HEK293 (cell line): ENCODE results near the gene SPINT4.
"Not testable (repeated sequence)": the region's sequence is repeated elsewhere in the genome, so short reads cannot be mapped to it uniquely, and the experiment has no call there.

ENCODE experiments used
- CTCF ChIA-PET: fragments of 350-600 bp; formaldehyde crosslinking; extraction: SDS; loops from one replicate; lab custom pipeline; 2021; ENCODE audit warnings: antibody characterized with exemption; lab: Yijun Ruan, JAX
- POLR2A ChIA-PET: fragments of 300-600 bp; formaldehyde crosslinking; extraction: SDS; loops from one replicate; lab custom pipeline; 2020; ENCODE audit warnings: antibody characterized with exemption, inconsistent platforms; lab: Yijun Ruan, JAX
- H3K27ac ChIP-seq: fragments of 200-500 bp; sonication (Bioruptor generic); 2 replicates; pipeline ENCODE4 v1.5.1; 2014; ENCODE audit warnings: low read depth, low read length, control low read depth, inconsistent platforms; ENCODE audit errors: extremely low read depth
- H3K36me3 ChIP-seq, 2 experiments: fragments of 200-500 bp in 1 of 2; sonication (Bioruptor generic) in 1 of 2; 1 replicate in 1 of 2; 2 replicates in 1 of 2; pipeline ENCODE4 v1.5.1; 2014 to 2017; ENCODE audit warnings: inconsistent platforms in 2 of 2, low read length in 2 of 2; ENCODE audit not compliant: control insufficient read depth in 2 of 2, insufficient read depth in 1 of 2
- H3K4me1 ChIP-seq: fragments of 200-500 bp; sonication (Bioruptor generic); 2 replicates; pipeline ENCODE4 v1.5.1; 2014; ENCODE audit warnings: mild to moderate bottlenecking, low read length, inconsistent platforms; ENCODE audit not compliant: control insufficient read depth, insufficient read depth
- H3K4me3 ChIP-seq: 2 replicates; pipeline ENCODE4 v1.5.1; 2011; ENCODE audit warnings: low read depth, mild to moderate bottlenecking, control low read depth, low read length, moderate library complexity
- H3K9me3 ChIP-seq: fragments of 200-500 bp; sonication (Bioruptor generic); 2 replicates; pipeline ENCODE4 v1.5.1; 2014; ENCODE audit warnings: low read depth, low read length, inconsistent platforms; ENCODE audit not compliant: control insufficient read depth, insufficient read depth
- IKZF3 ChIP-seq: fragments of 450-650 bp; IDR thresholded peaks from 2 replicates; pipeline ENCODE4 v1.5.0; 2018; ENCODE audit warnings: missing biosample characterization, mild to moderate bottlenecking, missing genetic modification characterization, moderate library complexity
- INSM2 ChIP-seq: fragments of 450-650 bp; formaldehyde crosslinking; IDR thresholded peaks from 2 replicates; pipeline ENCODE4 v1.5.1; 2016; ENCODE audit warnings: missing biosample characterization, missing genetic modification characterization
- KLF10 ChIP-seq: fragments of 450-650 bp; IDR thresholded peaks from 2 replicates; pipeline ENCODE4 v1.5.1; 2018; ENCODE audit warnings: missing biosample characterization, mild to moderate bottlenecking, missing genetic modification characterization
- PRDM10 ChIP-seq: fragments of 450-650 bp; formaldehyde crosslinking; IDR thresholded peaks from 2 replicates; pipeline ENCODE4 v1.5.1; 2016; ENCODE audit warnings: missing biosample characterization, missing genetic modification characterization
- SCRT2 ChIP-seq: fragments of 450-650 bp; formaldehyde crosslinking; IDR thresholded peaks from 2 replicates; pipeline ENCODE4 v1.5.1; 2016; ENCODE audit warnings: missing biosample characterization, missing genetic modification characterization
- SP7 ChIP-seq: fragments of 450-650 bp; formaldehyde crosslinking; IDR thresholded peaks from 2 replicates; pipeline ENCODE4 v1.5.1; 2016; ENCODE audit warnings: missing biosample characterization, missing genetic modification characterization
- ZBTB44 ChIP-seq: fragments of 450-650 bp; IDR thresholded peaks from 2 replicates; pipeline ENCODE4 v1.5.1; 2018; ENCODE audit warnings: missing biosample characterization, mild to moderate bottlenecking, missing genetic modification characterization
- ZBTB48 ChIP-seq: fragments of 450-650 bp; formaldehyde crosslinking; IDR thresholded peaks from 2 replicates; pipeline ENCODE4 v1.5.1; 2016; ENCODE audit warnings: missing biosample characterization, missing genetic modification characterization
- ZIC2 ChIP-seq: fragments of 450-650 bp; formaldehyde crosslinking; IDR thresholded peaks from 2 replicates; pipeline ENCODE4 v1.5.1; 2016; ENCODE audit warnings: missing biosample characterization, missing genetic modification characterization
- ZNF354C ChIP-seq: fragments of 450-650 bp; formaldehyde crosslinking; IDR thresholded peaks from 2 replicates; pipeline ENCODE4 v1.5.1; 2016; ENCODE audit warnings: missing biosample characterization, missing genetic modification characterization, low read depth, borderline replicate concordance
- ZNF391 ChIP-seq: fragments of 450-650 bp; formaldehyde crosslinking; IDR thresholded peaks from 2 replicates; pipeline ENCODE4 v1.5.1; 2016; ENCODE audit warnings: low read depth, missing biosample characterization, missing genetic modification characterization, borderline replicate concordance
- ZNF394 ChIP-seq: fragments of 450-650 bp; formaldehyde crosslinking; IDR thresholded peaks from 2 replicates; pipeline ENCODE4 v1.5.1; 2016; ENCODE audit warnings: missing biosample characterization, missing genetic modification characterization, mild to moderate bottlenecking, moderate library complexity, borderline replicate concordance
- ZNF529 ChIP-seq: fragments of 450-650 bp; formaldehyde crosslinking; IDR thresholded peaks from 2 replicates; pipeline ENCODE4 v1.5.1; 2017; ENCODE audit warnings: missing genetic modification characterization, missing biosample characterization; ENCODE audit not compliant: insufficient replicate concordance
- ZNF585B ChIP-seq: fragments of 450-650 bp; formaldehyde crosslinking; IDR thresholded peaks from 2 replicates; pipeline ENCODE4 v1.5.1; 2016; ENCODE audit warnings: missing biosample characterization, missing genetic modification characterization

SPINT4 gene

GRCh38 chr20:45701104-45701503 is 21.0 kb upstream of the SPINT4 start:
- ChIA-PET CTCF (no interaction called here), POLR2A (no interaction called here)
- H3K36me3 ChIP-seq: no peaks in the 10 kb centered on the region
- H3K9me3 ChIP-seq: no peaks in the 10 kb centered on the region
- peaks cover 3% of the 10 kb centered on the region; the same call in 1 of the 2 replicates for H3K4me1 ChIP-seq
- no peak for TF ChIP-seq ZNF394 (tag by site-specific recombination)
- no peak for TF ChIP-seq ZNF529 (tag by site-specific recombination)
- TF ChIP-seq ZBTB44 (tag by site-specific recombination): no peak
- TF ChIP-seq INSM2 (tag by site-specific recombination): no peak
- H3K27ac ChIP-seq: no peak overlapping the region
- H3K4me3 ChIP-seq: no peak overlapping the region

GRCh38 chr20:45701873-45702272 is 20.3 kb upstream of the SPINT4 start, which contains the start of gene WFDC13:
Gene WFDC13 (plus strand): TSS chr20:45702038. CDS start chr20:45702124, 86 bp downstream.
- TF ChIP-seq SCRT2 (tag by site-specific recombination) (no peak), ZNF529 (tag by site-specific recombination) (no peak), ZNF354C (tag by site-specific recombination) (no peak), ZNF585B (tag by site-specific recombination) (no peak), KLF10 (tag by site-specific recombination) (no peak), ZNF391 (tag by site-specific recombination) (no peak)
- H3K27ac ChIP-seq: no peak within 1 kb of the TSS
- H3K4me1 ChIP-seq: peaks cover 3% of the 10 kb centered on the region; the same call in 1 of the 2 replicates
- POLR2A ChIA-PET: no interaction called here
- no peaks in the 10 kb centered on the region for H3K9me3 ChIP-seq
- H3K36me3 ChIP-seq: no peaks in the 10 kb centered on the region
- CTCF ChIA-PET: no interaction called here
- no peak within 1 kb of the TSS for H3K4me3 ChIP-seq

- Histone ChIP-seq H3K36me3 (no peaks in the 10 kb centered on the region), H3K4me3 (no peak within 1 kb of the TSS), H3K27ac (no peak within 1 kb of the TSS), H3K4me1 (peaks cover 3% of the 10 kb centered on the region; the same call in 1 of the 2 replicates), H3K9me3 (no peaks in the 10 kb centered on the region)
- TF ChIP-seq ZBTB48 (tag by site-specific recombination) (no peak), PRDM10 (0 out of 2 replicates have a peak, but pooled peaks have one; percentile 28), IKZF3 (tag by site-specific recombination) (no peak), ZIC2 (tag by site-specific recombination) (peak; percentile 37), SP7 (tag by site-specific recombination) (no peak)
- ChIA-PET CTCF (interaction anchor here (1.2 kb wide), 1 partner anchor 66 kb away, joined by 6 read pairs; no protein-coding TSS in a partner anchor), POLR2A (no interaction called here)
Measured at GRCh38 chr20:45704969-45705637, 17.0 kb upstream of the SPINT4 start, which contains the start of gene WFDC10B. Gene WFDC10B (minus strand): TSS chr20:45705019. CDS start chr20:45685992, 19,027 bp downstream.

- H3K9me3 ChIP-seq, H3K4me3 ChIP-seq, H3K27ac ChIP-seq, H3K4me1 ChIP-seq, POLR2A ChIA-PET, H3K36me3 ChIP-seq: not testable (repeated sequence)
- CTCF ChIA-PET: interaction anchor here (0.6 to 0.7 kb wide), 2 partner anchors 30 to 271 kb away, joined by 3 read pairs; no protein-coding TSS in a partner anchor
Measured at GRCh38 chr20:45716141-45716688, 5.9 kb upstream of the SPINT4 start.
